Urinary bladder (tissue), 4 donors: Measurements from ENCODE around the gene IL1RAPL1. TPM values are rescaled to one million over a fixed set of nuclear protein-coding genes. Genes with fewer than 3 reads are reported as not detected.

Source experiments
- DNase-seq: peaks from one replicate; pipeline ENCODE4 v3.0.0-alpha.2; 2015; ENCODE audit errors: extremely low spot score
- H3K27ac ChIP-seq: one replicate; pipeline ENCODE4 v1.5.1; 2013; ENCODE audit warnings: low read depth, mild to moderate bottlenecking, moderate library complexity
- H3K36me3 ChIP-seq: one replicate; pipeline ENCODE4 v1.6.1; 2013; ENCODE audit warnings: mild to moderate bottlenecking, moderate library complexity; ENCODE audit not compliant: insufficient read depth
- H3K4me1 ChIP-seq: one replicate; pipeline ENCODE4 v1.6.1; 2013; ENCODE audit warnings: mild to moderate bottlenecking, moderate library complexity; ENCODE audit not compliant: insufficient read depth
- H3K4me3 ChIP-seq: one replicate; pipeline ENCODE4 v1.5.1; 2013; ENCODE audit warnings: low read depth, low read length
- WGBS: extraction: QIAGEN DNeasy Blood & Tissue Kit; methylation state at CpG from one replicate; pipeline ENCODE4 v1.1.7; 2013; 5-methylcytosine and 5-hydroxymethylcytosine counted together
- polyA plus RNA-seq: library from polyadenylated mRNA; stranded (reverse); fragments of 200-250 nt; gene quantifications from one replicate; pipeline ENCODE4 v1.2.3, GENCODE V29; 2013
- total RNA-seq: library from RNA; depleted of rRNA; stranded (reverse); fragments of >200 nt; gene quantifications from one replicate; pipeline ENCODE4 v1.2.3, GENCODE V29; 2014
- donor health status: healthy with polysubstance abuse.
- donor health status: healthy.

The IL1RAPL1 gene
- total and polyA plus RNA-seq, 2 donors = 1.4 to 21.3 TPM

DNA sequence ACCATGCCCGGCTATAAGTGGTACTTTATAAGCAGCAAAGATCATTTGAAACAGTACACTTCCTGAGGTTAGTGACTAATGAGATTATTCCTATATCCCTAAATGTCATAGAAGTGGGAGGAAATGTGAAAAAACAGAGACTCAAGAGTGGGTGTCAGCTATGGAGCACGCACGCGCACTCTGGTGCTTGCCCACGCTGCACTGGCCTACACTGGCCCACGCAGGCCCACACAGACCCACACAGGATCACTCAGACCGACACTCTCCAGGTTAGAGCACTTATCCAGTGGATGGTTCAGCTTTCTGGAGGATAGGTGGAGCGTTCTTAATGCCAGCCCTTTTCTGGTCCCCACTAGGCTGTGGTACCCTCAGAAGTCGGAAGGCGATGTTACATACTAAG is 78.5 kb downstream of the IL1RAPL1 start:
- H3K4me3 ChIP-seq = no peak overlapping the region
- 93% methylated on average over 10 of the region's 10 CpGs for WGBS

DNA sequence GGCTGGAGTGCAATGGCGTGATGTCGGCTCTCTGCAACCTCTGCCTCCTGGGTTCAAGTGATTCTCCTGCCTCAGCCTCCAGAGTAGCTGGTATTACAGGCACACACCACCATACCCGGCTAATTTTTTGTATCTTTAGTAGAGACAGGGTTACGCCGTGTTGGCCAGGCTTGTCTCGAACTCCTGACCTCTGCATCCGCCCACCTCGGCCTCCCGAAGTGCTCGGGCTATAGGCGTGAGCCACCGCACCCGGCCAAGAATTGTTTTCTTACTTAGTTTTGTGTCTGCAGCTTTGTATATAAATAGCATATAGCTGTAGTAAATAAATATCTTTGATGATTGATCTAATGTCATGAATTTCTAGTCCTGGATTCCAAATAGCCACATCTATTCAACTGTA is 81.1 kb downstream of the IL1RAPL1 start:
- 94% methylated on average over 13 of the region's 13 CpGs for WGBS
- Histone ChIP-seq H3K27ac (no peak overlapping the region), H3K36me3 (no peaks in the 10 kb centered on the region), H3K4me3 (no peak overlapping the region), H3K4me1 (no peaks in the 10 kb centered on the region)
- DNase-seq = no peak

More for the DNA sequence above, 78.5 kb downstream of the IL1RAPL1 start:
- Histone ChIP-seq H3K27ac (no peak overlapping the region), H3K36me3 (no peaks in the 10 kb centered on the region), H3K4me1 (no peaks in the 10 kb centered on the region)
- no peak for DNase-seq

DNA sequence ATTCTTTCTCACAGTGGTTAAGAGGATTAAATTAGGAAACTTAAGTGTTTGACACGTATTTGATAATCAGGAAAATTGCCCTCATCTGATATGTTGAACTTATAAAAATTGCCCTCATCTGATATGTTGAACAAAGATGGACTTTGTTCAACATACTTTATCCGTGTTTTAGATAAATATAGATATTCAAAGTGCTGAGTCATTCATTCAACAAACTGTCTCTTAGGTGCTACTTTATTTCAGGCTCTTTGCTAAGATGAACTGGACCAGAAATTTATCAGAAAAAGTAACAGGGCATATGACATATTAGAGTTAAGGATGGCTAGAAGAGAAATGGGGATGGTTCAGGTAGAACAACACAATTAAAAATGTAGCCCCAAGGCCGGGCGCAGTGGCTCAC is 81.7 kb downstream of the IL1RAPL1 start:
- Histone ChIP-seq H3K4me1 (no peaks in the 10 kb centered on the region), H3K36me3 (no peaks in the 10 kb centered on the region), H3K4me3 (no peak overlapping the region), H3K27ac (no peak overlapping the region)
- 77% methylated on average over 4 of the region's 4 CpGs for WGBS
- DNase-seq = no peak

DNA sequence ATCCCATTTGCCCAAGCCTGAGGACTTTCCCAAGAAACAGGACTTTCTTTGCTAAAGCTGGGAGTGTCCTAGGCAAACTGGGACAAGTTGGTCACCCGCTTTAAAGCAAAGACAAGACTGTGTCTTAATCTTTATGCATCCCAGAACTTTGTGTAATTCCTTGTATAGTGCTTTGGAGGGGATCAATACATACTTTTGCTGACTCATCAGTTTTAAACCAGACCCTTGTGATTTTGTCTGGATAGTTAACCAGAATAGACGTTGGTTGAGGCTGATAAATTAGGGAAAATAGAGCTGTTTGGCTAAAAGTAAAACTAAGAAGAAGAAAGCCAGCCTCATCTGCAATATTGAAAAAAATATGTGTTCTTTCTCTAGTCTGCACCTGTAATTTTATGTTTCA is 82.8 kb downstream of the IL1RAPL1 start:
- Histone ChIP-seq H3K4me3 (no peak overlapping the region), H3K36me3 (no peaks in the 10 kb centered on the region), H3K27ac (no peak overlapping the region), H3K4me1 (no peaks in the 10 kb centered on the region)
- DNase-seq = no peak
- 88% methylated on average over 2 of the region's 2 CpGs for WGBS

DNA sequence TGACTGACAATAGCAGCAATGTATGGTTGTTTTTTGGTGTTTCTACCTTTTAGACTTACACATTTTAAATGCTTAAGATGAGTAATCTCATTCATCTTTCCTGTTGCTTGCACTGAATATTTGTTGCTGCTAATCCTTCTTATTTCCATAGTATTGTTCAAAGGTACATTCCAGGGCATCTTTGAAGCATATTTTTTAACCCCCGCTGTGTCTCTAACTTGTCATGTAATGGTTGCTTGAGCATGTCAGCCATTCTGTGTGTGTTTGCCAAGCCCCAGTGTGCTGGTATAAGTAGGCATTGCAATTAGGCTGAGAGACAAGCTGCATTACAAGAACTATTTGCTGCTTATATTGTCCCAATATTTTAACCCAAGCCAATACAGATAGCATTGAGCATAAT is 87.9 kb downstream of the IL1RAPL1 start:
- no peaks in the 10 kb centered on the region for H3K36me3 ChIP-seq
- H3K27ac ChIP-seq = no peak overlapping the region
- WGBS = 0% methylated on average over 1 of the region's 1 CpG
- H3K4me1 ChIP-seq = no peaks in the 10 kb centered on the region
- no peak for DNase-seq
- H3K4me3 ChIP-seq = no peak overlapping the region

DNA sequence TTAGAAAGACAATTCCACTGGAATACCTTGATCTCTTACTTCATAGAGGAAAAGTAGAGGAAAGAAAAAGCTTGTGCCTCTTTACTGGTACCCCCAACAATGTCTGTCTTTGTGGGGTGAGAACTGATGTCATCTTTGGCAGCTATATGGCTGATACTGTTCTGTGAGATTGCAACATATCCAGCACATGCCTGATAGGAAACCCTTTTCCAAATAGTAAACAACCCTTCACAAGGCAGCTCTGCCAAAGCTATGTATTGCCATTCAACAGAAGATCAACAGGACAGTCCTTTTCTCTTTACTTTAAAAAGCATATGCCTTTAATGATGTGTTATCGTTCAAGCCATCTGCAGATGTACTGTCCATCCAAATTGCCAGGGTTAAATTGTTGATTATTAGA is 105.9 kb downstream of the IL1RAPL1 start:
- DNase-seq = no peak
- no peaks in the 10 kb centered on the region for H3K36me3 ChIP-seq
- no peak overlapping the region for H3K4me3 ChIP-seq
- 93% methylated on average over 1 of the region's 1 CpG for WGBS
- no peaks in the 10 kb centered on the region for H3K4me1 ChIP-seq
- no peak overlapping the region for H3K27ac ChIP-seq

DNA sequence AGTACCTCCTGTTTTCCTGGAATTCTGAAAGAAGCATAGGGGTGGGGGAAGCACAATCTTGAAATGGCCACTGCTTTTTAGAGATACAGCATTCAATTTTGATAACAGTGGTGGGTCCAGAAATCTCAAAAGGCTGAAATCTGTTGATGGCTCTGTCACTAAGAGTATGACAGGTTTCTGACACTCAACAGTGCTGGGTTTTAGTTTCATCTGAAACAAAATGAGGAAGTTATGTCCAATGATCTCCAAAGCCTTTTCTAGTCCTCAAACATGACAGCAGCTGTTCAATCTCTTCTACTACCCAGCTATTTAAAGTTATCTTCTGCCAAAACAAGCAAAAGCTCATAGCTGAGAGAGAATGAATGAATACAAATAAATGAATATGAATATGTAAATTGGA is 110.5 kb downstream of the IL1RAPL1 start:
- no peak overlapping the region for H3K27ac ChIP-seq
- no peaks in the 10 kb centered on the region for H3K4me1 ChIP-seq
- no peak overlapping the region for H3K4me3 ChIP-seq
- no peaks in the 10 kb centered on the region for H3K36me3 ChIP-seq
- DNase-seq = no peak

DNA sequence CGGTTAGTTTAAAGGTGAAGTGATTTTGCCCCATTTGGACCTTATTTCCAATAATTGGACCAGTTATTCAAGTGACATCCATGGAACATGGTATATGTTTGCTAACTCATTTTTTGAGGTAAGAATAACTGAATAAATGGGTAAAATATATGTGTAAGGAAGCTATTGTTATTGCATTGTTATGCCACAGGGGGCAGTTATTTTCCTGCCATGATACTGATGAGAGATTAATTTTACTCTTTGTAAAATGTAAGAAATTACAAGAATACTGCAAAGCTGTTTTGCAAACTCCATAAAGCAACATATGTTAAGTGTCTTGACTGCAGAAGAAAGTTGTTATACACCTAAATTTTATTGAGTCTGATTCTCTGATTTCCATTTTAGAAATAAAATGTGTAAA is 114.0 kb downstream of the IL1RAPL1 start:
- DNase-seq = no peak
- H3K4me3 ChIP-seq = no peak overlapping the region
- no peak overlapping the region for H3K27ac ChIP-seq
- H3K36me3 ChIP-seq = no peaks in the 10 kb centered on the region
- WGBS = 96% methylated on average over 1 of the region's 1 CpG
- no peaks in the 10 kb centered on the region for H3K4me1 ChIP-seq

DNA sequence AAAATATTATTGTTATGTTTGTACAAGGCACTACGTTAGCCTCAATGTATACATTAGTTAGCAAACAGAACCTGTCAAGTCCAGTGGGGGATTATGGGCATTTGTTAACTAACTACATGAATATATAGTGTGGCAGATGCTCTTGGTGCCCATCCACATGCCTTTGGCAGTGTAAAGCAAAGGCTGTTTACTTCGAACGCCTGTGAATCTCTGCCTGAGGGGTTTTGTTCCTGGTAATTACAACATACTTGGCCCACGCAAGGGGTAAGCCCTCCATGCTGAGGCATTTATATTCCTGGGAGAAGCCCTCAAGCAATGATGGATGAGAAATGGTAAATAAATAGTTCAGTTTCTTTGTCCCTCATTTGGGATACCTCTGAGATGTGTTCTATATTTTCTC is 119.7 kb downstream of the IL1RAPL1 start:
- no peak overlapping the region for H3K4me3 ChIP-seq

DNA sequence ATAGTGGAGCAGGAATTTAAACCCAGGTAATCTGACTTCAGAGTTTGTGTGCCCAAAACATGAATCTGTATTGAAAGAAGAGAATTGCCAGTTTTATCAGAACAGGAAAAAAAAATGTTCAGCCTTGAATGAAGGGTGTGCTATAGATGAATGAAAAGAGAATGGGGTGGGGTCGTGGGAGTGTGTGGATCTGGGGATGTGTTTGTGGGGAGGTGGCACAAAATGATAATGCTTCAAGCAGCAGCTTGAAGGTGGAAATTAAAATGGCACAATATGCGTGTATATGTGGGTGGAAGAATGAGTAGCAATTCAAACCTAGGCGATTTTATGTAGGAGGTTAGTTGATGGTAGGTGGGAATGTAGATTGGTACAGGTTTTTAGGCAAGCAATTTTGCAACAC is 122.2 kb downstream of the IL1RAPL1 start:
- no peaks in the 10 kb centered on the region for H3K4me1 ChIP-seq
- 95% methylated on average over 3 of the region's 3 CpGs for WGBS

More for the DNA sequence above, 119.7 kb downstream of the IL1RAPL1 start:
- Histone ChIP-seq H3K27ac (no peak overlapping the region), H3K4me1 (no peaks in the 10 kb centered on the region), H3K36me3 (no peaks in the 10 kb centered on the region)
- WGBS = 93% methylated on average over 4 of the region's 4 CpGs
- no peak for DNase-seq

DNA sequence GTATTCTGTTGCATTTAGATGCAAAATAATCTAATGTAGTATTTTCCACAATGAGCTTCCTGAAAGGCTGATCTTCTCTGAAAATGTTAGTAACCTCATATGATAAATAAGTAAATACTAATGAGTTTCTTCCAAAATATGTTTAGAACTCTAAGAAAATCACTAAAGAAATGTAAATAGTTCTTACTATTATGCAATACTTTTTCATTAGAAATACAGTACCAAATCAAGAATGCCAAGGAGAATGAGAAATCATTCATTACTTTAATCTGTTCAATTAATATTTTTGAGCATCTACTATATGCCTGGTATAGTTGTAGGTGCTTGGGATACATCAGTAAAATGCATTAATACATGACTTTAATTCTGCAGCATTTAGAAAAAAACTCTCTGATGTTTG is 130.6 kb downstream of the IL1RAPL1 start:
- no peak for DNase-seq
- Histone ChIP-seq H3K4me3 (no peak overlapping the region), H3K27ac (no peak overlapping the region), H3K36me3 (no peaks in the 10 kb centered on the region), H3K4me1 (no peaks in the 10 kb centered on the region)

More for the DNA sequence above, 122.2 kb downstream of the IL1RAPL1 start:
- Histone ChIP-seq H3K27ac (no peak overlapping the region), H3K36me3 (no peaks in the 10 kb centered on the region), H3K4me3 (no peak overlapping the region)
- DNase-seq = no peak

DNA sequence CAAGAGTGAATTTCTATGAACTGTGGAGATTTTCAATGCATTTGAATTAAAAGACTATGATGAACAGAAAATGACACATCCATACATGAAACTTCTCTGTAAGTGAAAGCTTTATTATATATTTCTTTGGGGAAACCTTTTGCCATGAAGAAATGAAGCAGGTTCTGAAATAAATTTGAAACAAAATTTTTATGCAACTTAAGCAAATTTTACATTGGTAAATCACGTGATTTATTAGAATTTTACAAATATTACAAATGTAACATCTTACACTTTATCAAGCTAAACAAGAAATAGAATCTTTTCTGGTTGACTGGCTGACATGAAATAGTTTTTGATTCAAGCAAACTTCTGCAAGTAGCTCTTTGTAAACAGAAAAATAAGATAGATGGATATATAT is 131.2 kb downstream of the IL1RAPL1 start:
- Histone ChIP-seq H3K27ac (no peak overlapping the region), H3K36me3 (no peaks in the 10 kb centered on the region), H3K4me1 (no peaks in the 10 kb centered on the region), H3K4me3 (no peak overlapping the region)
- DNase-seq = no peak
- WGBS = 89% methylated on average over 1 of the region's 1 CpG

DNA sequence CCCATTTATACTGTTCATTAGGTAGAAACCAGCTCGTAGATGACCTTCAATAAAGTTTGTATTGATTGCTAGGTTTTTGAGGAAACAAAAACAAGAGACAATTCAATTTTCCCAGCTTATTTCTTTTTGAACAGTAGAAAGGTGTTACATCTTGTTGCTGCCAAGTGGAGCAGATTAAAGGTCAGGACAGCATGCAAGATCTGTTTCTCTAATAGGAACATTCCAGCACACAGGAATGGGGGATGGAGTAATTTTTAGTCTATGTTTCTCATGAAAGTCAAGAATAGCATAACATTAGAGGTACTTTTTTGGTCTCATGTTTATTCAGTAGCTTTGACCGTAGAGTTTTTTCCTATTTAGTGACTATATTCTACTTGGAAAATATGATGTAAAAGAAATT is 132.4 kb downstream of the IL1RAPL1 start:
- Histone ChIP-seq H3K27ac (no peak overlapping the region), H3K36me3 (no peaks in the 10 kb centered on the region), H3K4me3 (no peak overlapping the region), H3K4me1 (no peaks in the 10 kb centered on the region)
- DNase-seq = no peak
- 90% methylated on average over 2 of the region's 2 CpGs for WGBS

DNA sequence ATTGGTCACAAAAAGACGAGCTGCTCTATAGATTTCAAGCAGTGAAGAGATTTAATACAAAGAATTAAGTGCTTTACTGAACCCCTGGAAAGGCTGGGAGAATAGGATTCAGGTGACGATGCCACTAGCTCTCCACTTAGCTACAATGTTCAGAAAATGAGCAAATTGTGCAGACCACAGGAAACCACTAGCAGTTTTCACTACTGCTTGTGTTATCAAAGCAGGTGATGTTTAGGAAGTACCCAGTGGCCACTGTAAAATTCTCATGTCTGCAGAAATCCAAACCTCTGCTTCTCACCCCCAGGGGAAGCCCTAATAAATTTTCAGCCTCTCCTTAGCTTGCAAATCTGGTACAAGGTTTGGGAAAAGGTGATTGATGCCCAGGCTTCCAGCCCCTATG is 165.1 kb downstream of the IL1RAPL1 start:
- Histone ChIP-seq H3K27ac (no peak overlapping the region), H3K4me1 (no peaks in the 10 kb centered on the region), H3K36me3 (no peaks in the 10 kb centered on the region), H3K4me3 (no peak overlapping the region)
- 86% methylated on average over 2 of the region's 2 CpGs for WGBS
- no peak for DNase-seq

DNA sequence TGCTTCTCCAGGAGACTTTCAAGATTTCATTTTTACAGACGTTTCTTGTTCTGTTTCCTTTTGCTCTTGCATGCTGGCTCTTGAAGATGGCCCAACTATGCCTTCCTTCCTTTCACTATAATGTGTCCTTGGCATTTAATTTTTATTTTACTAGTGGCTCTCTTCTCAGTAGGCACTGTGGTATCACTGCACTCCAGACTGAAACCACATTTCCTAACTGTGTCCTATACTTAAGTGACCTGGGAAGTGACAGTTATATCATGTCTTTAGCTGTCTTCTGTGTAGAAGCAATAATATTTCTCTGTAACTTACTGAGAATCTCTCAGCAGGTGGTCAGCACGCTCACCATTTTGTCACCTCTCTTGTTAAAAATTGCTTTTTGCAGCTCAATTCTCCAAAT is 168.9 kb downstream of the IL1RAPL1 start:
- WGBS = 69% methylated on average over 2 of the region's 2 CpGs
- no peaks in the 10 kb centered on the region for H3K4me1 ChIP-seq
- H3K4me3 ChIP-seq = no peak overlapping the region
- no peak for DNase-seq
- no peak overlapping the region for H3K27ac ChIP-seq
- H3K36me3 ChIP-seq = no peaks in the 10 kb centered on the region
